Endothelial cell of umbilical vein (primary cell): Measurements from ENCODE around the gene HSBP1.

Experiments
- EZH2 ChIP-seq: IDR thresholded peaks from 2 replicates; pipeline ENCODE4 v1.6.1; 2012; ENCODE audit warnings: borderline replicate concordance, low read depth, mild to moderate bottlenecking, moderate library complexity, low read length, inconsistent platforms; ENCODE audit not compliant: severe bottlenecking
- FOS ChIP-seq: IDR thresholded peaks from 2 replicates; pipeline ENCODE4 v1.6.1; 2011; ENCODE audit warnings: mild to moderate bottlenecking, low read length, moderate library complexity, borderline replicate concordance; ENCODE audit not compliant: insufficient read depth
- JUN ChIP-seq: IDR thresholded peaks from 2 replicates; pipeline ENCODE4 v1.6.1; 2011; ENCODE audit warnings: borderline replicate concordance, low read depth; ENCODE audit not compliant: insufficient read length, insufficient read depth
- MYC ChIP-seq: IDR thresholded peaks from one replicate; pipeline ENCODE4 v1.6.1; 2011; ENCODE audit warnings: mild to moderate bottlenecking, low read depth, low read length
- POLR2A ChIP-seq: IDR thresholded peaks from 2 replicates; pipeline ENCODE4 v1.6.1; 2012; ENCODE audit warnings: low read depth, mild to moderate bottlenecking, control low read depth, low read length
- POLR2AphosphoS5 ChIP-seq: IDR thresholded peaks from 2 replicates; pipeline ENCODE4 v1.6.1; 2012; ENCODE audit warnings: low read depth, mild to moderate bottlenecking, control low read depth, low read length, moderate library complexity; ENCODE audit not compliant: insufficient read depth
- TF ChIP-seq, protein P1 (sequence below), 2 donors: IDR thresholded peaks; 1 replicate in 1 of 2; 2 replicates in 1 of 2; pipeline ENCODE4 v1.5.1; 2011; ENCODE audit warnings: low read length in 2 of 2, mild to moderate bottlenecking in 2 of 2, moderate library complexity in 2 of 2, control low read depth in 1 of 2, inconsistent platforms in 1 of 2, low read depth in 1 of 2; ENCODE audit not compliant: insufficient read depth in 1 of 2; ENCODE audit errors: extremely low read depth in 1 of 2
- TF ChIP-seq, protein P2 (sequence below): IDR thresholded peaks from 2 replicates; pipeline ENCODE4 v1.6.1; 2011; ENCODE audit not compliant: insufficient read depth, insufficient read length

DNA sequence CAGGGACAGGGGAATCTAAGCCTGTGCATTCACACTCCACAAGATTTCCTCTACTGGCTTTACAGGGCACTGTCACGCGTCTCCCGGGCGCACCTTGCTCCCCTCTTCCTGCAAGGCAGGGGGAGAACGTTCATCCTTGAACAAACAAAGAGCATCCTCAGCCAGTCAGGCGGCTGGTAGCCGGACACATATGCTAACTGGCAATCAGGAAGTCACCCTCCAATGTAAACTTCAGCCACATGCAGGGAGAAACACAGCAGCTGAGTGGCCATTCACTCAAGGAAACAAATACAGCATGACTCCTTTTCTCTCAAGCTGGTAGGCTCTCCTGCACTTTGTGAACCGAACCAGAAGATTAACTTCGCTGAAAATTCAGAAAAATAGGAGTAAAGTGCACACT, 10.8 kb upstream of the HSBP1 start:
- TF ChIP-seq, protein P1, sequence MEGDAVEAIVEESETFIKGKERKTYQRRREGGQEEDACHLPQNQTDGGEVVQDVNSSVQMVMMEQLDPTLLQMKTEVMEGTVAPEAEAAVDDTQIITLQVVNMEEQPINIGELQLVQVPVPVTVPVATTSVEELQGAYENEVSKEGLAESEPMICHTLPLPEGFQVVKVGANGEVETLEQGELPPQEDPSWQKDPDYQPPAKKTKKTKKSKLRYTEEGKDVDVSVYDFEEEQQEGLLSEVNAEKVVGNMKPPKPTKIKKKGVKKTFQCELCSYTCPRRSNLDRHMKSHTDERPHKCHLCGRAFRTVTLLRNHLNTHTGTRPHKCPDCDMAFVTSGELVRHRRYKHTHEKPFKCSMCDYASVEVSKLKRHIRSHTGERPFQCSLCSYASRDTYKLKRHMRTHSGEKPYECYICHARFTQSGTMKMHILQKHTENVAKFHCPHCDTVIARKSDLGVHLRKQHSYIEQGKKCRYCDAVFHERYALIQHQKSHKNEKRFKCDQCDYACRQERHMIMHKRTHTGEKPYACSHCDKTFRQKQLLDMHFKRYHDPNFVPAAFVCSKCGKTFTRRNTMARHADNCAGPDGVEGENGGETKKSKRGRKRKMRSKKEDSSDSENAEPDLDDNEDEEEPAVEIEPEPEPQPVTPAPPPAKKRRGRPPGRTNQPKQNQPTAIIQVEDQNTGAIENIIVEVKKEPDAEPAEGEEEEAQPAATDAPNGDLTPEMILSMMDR (IDR thresholded peaks at IDR 0.05; ENCODE audit: extremely low read depth in 1 of 2, insufficient read depth in 1 of 2, low read depth in 1 of 2, low read length in 2 of 2): no peak
- TF ChIP-seq POLR2A: no peak
- no peak for TF ChIP-seq EZH2
- TF ChIP-seq JUN: no peak
- no peak for TF ChIP-seq POLR2AphosphoS5
- TF ChIP-seq, protein P2, sequence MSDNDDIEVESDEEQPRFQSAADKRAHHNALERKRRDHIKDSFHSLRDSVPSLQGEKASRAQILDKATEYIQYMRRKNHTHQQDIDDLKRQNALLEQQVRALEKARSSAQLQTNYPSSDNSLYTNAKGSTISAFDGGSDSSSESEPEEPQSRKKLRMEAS: no peak
- no peak for TF ChIP-seq FOS
- TF ChIP-seq MYC: no peak
